K562 (cell line): ENCODE measurements around the gene USF2. TPM values are rescaled to one million over a fixed set of nuclear protein-coding genes. Genes with fewer than 3 reads are reported as not detected.

Source experiments
- ATAC-seq: fragments of 200-7000 bp; cut with Tn5 transposase; 3 replicates; pipeline ENCODE4 v1.9.1; 2020; ENCODE audit warnings: moderate library complexity
- BruUV-seq: library from RNA; stranded (reverse); fragments of 400-500 nt; replicated peaks from 2 replicates; lab custom pipeline; 2021; lab: Mats Ljungman, UMichigan
- CTCF ChIA-PET: fragments of 300-600 bp; formaldehyde crosslinking; extraction: SDS; loops from one replicate; lab custom pipeline; 2021; ENCODE audit warnings: low intra/inter-chr PET ratio; lab: Yijun Ruan, JAX
- POLR2A ChIA-PET: fragments of 300-600, 350-650 bp; sonication (Branson Sonifier 250); formaldehyde crosslinking; extraction: SDS; loops from one replicate; lab custom pipeline; 2021; ENCODE audit warnings: antibody characterized with exemption, inconsistent platforms; lab: Yijun Ruan, JAX
- DNase-seq, 4 experiments: peaks; one replicate each; pipeline versions ENCODE4 v3.0.0 to v3.0.0-alpha.2; 2011 to 2018; ENCODE audit warnings: low spot score in 3 of 4, mixed read lengths in 3 of 4; ENCODE audit errors: extremely low read depth in 1 of 4
- FAIRE-seq: peaks from 2 replicates; lab custom pipeline; 2011; peaks lifted over from hg19 to GRCh38; lab: Jason Lieb, UNC
- H2AFZ ChIP-seq: 2 replicates; pipeline ENCODE4 v1.6.0; 2011; ENCODE audit warnings: low read depth, low read length, control low read depth, inconsistent platforms
- H3K27ac ChIP-seq: fragments of 200-600 bp; 3 replicates; pipeline ENCODE4 v1.8.0; 2011; ENCODE audit warnings: low read depth, mild to moderate bottlenecking, control low read depth, inconsistent platforms, low read length, moderate library complexity, mixed read lengths; ENCODE audit errors: extremely low read depth
- H3K27me3 ChIP-seq, 2 experiments: fragments of 300-600 bp in 1 of 2; 2 replicates in 1 of 2; 3 replicates in 1 of 2; pipeline versions ENCODE4 v1.6.0 to v1.8.0; 2011; ENCODE audit warnings: inconsistent platforms in 2 of 2, low read length in 2 of 2, mild to moderate bottlenecking in 1 of 2, mixed read lengths in 1 of 2, moderate library complexity in 1 of 2; ENCODE audit not compliant: control insufficient read depth in 2 of 2, insufficient read depth in 2 of 2
- H3K36me3 ChIP-seq: fragments of 300-600 bp; 3 replicates; pipeline ENCODE4 v1.8.0; 2011; ENCODE audit warnings: mild to moderate bottlenecking, low read length, inconsistent platforms; ENCODE audit not compliant: control insufficient read depth, insufficient read depth
- H3K4me1 ChIP-seq, 2 experiments: fragments of 200-600 bp in 1 of 2; replicated peaks in 1 of 2; 2 replicates in 1 of 2; 3 replicates in 1 of 2; pipeline versions ENCODE4 v1.5.1 to v1.8.0; 2011; ENCODE audit warnings: inconsistent platforms in 2 of 2, low read length in 2 of 2, mild to moderate bottlenecking in 1 of 2, mixed read lengths in 1 of 2, moderate library complexity in 1 of 2; ENCODE audit not compliant: control insufficient read depth in 2 of 2, insufficient read depth in 2 of 2
- H3K4me2 ChIP-seq: 2 replicates; pipeline ENCODE4 v1.6.1; 2011; ENCODE audit warnings: low read length, control low read depth, inconsistent platforms, mixed read lengths; ENCODE audit not compliant: insufficient read depth
- H3K4me3 ChIP-seq: fragments of 200-600 bp; sonication (generic), shearing (Covaris generic); 2 replicates; pipeline ENCODE4 v1.5.1; 2016; ENCODE audit warnings: control low read depth, inconsistent platforms
- H3K79me2 ChIP-seq: fragments of 200-600 bp; 3 replicates; pipeline ENCODE4 v1.8.0; 2011; ENCODE audit warnings: low read length, inconsistent platforms; ENCODE audit not compliant: control insufficient read depth, insufficient read depth
- H3K9ac ChIP-seq, 2 experiments: 2 replicates each; pipeline versions ENCODE4 v1.6.0 to v1.6.1; 2011; ENCODE audit warnings: low read depth in 2 of 2, low read length in 2 of 2, control low read depth in 1 of 2, inconsistent platforms in 1 of 2, mild to moderate bottlenecking in 1 of 2, mixed read lengths in 1 of 2; ENCODE audit not compliant: insufficient read depth in 1 of 2
- H3K9me1 ChIP-seq: one replicate; pipeline ENCODE4 v1.6.0; 2011; ENCODE audit warnings: inconsistent platforms, mild to moderate bottlenecking, low read length, moderate library complexity; ENCODE audit not compliant: control insufficient read depth, insufficient read depth
- H3K9me3 ChIP-seq: replicated peaks from 2 replicates; pipeline ENCODE4 v1.5.1; 2011; ENCODE audit warnings: low read depth, low read length, inconsistent platforms; ENCODE audit not compliant: control insufficient read depth, insufficient read depth
- H4K20me1 ChIP-seq: replicated peaks from 2 replicates; pipeline ENCODE4 v1.6.1; 2011; ENCODE audit warnings: low read length, inconsistent platforms, mixed read lengths; ENCODE audit not compliant: control insufficient read depth, insufficient read depth
- ADNP ChIP-seq: fragments of 200-800 bp; sonication (Bioruptor generic); IDR thresholded peaks from 2 replicates; pipeline ENCODE4 v1.6.1; 2016; ENCODE audit warnings: missing genetic modification characterization, missing compliant biosample characterization
- CBX1 ChIP-seq: sonication (generic); IDR thresholded peaks from 2 replicates; pipeline ENCODE4 v1.6.1; 2016; ENCODE audit warnings: antibody characterized with exemption, low read depth, mild to moderate bottlenecking
- DDX20 ChIP-seq: fragments of 450-650 bp; IDR thresholded peaks from 2 replicates; pipeline ENCODE4 v1.6.1; 2016; ENCODE audit warnings: missing genetic modification characterization, low read depth, mild to moderate bottlenecking, missing compliant biosample characterization, moderate library complexity
- DPF2 ChIP-seq: fragments of 450-650 bp; IDR thresholded peaks from 2 replicates; pipeline ENCODE4 v1.6.1; 2016
- ESRRA ChIP-seq: fragments of 450-650 bp; IDR thresholded peaks from 2 replicates; pipeline ENCODE4 v1.6.1; 2014; ENCODE audit warnings: low read depth, mild to moderate bottlenecking, moderate library complexity, borderline replicate concordance
- HDAC1 ChIP-seq, 2 experiments: fragments of 450-650 bp; IDR thresholded peaks; 2 replicates each; pipeline ENCODE4 v1.6.1; 2016 to 2017; ENCODE audit warnings: inconsistent platforms in 1 of 2, mild to moderate bottlenecking in 1 of 2, moderate library complexity in 1 of 2
- MAZ ChIP-seq, 2 experiments: fragments of 450-650 bp in 1 of 2; sonication (generic) in 1 of 2; formaldehyde crosslinking; IDR thresholded peaks in 1 of 2; conservative IDR thresholded peaks in 1 of 2; 2 replicates each; pipeline versions ENCODE4 v1.4.0 to v1.5.0; 2020; ENCODE audit warnings: mild to moderate bottlenecking in 1 of 2, missing genetic modification reagents in 1 of 2
- MTA3 ChIP-seq: fragments of 450-650 bp; formaldehyde crosslinking; IDR thresholded peaks from 2 replicates; pipeline ENCODE4 v1.6.1; 2017; ENCODE audit warnings: mild to moderate bottlenecking, borderline replicate concordance
- NFYB ChIP-seq: IDR thresholded peaks from 2 replicates; pipeline ENCODE4 v1.6.1; 2011; ENCODE audit warnings: mild to moderate bottlenecking, moderate library complexity; ENCODE audit not compliant: insufficient read length; ENCODE audit errors: extremely low read depth
- PTRF ChIP-seq: fragments of 450-650 bp; IDR thresholded peaks from 2 replicates; pipeline ENCODE4 v1.6.1; 2016; ENCODE audit warnings: mild to moderate bottlenecking, missing genetic modification characterization, missing compliant biosample characterization
- RBBP5 ChIP-seq: fragments of 200-600 bp; sonication (generic); IDR thresholded peaks from 2 replicates; pipeline ENCODE4 v1.6.1; 2012; ENCODE audit warnings: borderline replicate concordance, mild to moderate bottlenecking, low read length, control low read depth, inconsistent platforms; ENCODE audit not compliant: insufficient read depth, poor library complexity, severe bottlenecking
- RBFOX2 ChIP-seq: fragments of 200-400 bp; formaldehyde crosslinking; IDR thresholded peaks from 2 replicates; pipeline ENCODE4 v1.6.1; 2017; ENCODE audit warnings: low read depth, mild to moderate bottlenecking, low read length, moderate library complexity
- RBM39 ChIP-seq: fragments of 200-400 bp; formaldehyde crosslinking; optimal IDR thresholded peaks from 2 replicates; pipeline ENCODE3; 2018; ENCODE audit warnings: low read depth, low read length
- RNF2 ChIP-seq: sonication (generic); IDR thresholded peaks from 2 replicates; pipeline ENCODE4 v1.6.1; 2016
- YY1 ChIP-seq, 3 experiments: IDR thresholded peaks; 2 replicates each; pipeline ENCODE4 v1.6.1; 2011; ENCODE audit warnings: low read length in 2 of 3, mild to moderate bottlenecking in 2 of 3, moderate library complexity in 2 of 3, borderline replicate concordance in 1 of 3, control low read depth in 1 of 3, low read depth in 1 of 3; ENCODE audit not compliant: insufficient read depth in 3 of 3, insufficient replicate concordance in 2 of 3, control insufficient read depth in 1 of 3, insufficient read length in 1 of 3; ENCODE audit errors: extremely low read depth in 1 of 3
- ZNF584 ChIP-seq: fragments of 200-800 bp; sonication (Bioruptor generic); IDR thresholded peaks from 2 replicates; pipeline ENCODE4 v1.6.1; 2016; ENCODE audit warnings: low read depth, mild to moderate bottlenecking, missing genetic modification characterization, missing compliant biosample characterization
- ZNF586 ChIP-seq: fragments of 450-650 bp; formaldehyde crosslinking; conservative IDR thresholded peaks from 2 replicates; pipeline ENCODE4 v1.4.0; 2020; ENCODE audit warnings: mild to moderate bottlenecking, moderate library complexity
- ZNF717 ChIP-seq: fragments of 250-450 bp; sonication (Bioruptor Pico); IDR thresholded peaks from 2 replicates; pipeline ENCODE4 v1.5.0; 2021
- WGBS: fragments of 100-300 bp; shearing (Covaris generic); methylation state at CpG from one replicate; pipeline ENCODE4 v1.1.6; 2016; ENCODE audit warnings: low coverage, mixed read lengths; ENCODE audit not compliant: insufficient coverage; ENCODE audit errors: missing lambda C conversion rate; 5-methylcytosine and 5-hydroxymethylcytosine counted together
- in situ Hi-C: fragments of 300-500 bp; cut with MboI; formaldehyde crosslinking; loops from 4 replicates; pipeline ENCODE4 v1.15.0; 2018; ENCODE audit warnings: inconsistent platforms, mixed read lengths
- intact Hi-C: fragments of 100-400 bp; cut with micrococcal nuclease; formaldehyde crosslinking; loops from 2 replicates; pipeline ENCODE4 v1.14.2; 2022
- polyA plus RNA-seq, 8 experiments: library from polyadenylated mRNA; depleted of rRNA in 4 of 8; stranded (reverse) in 5 of 8; unstranded in 3 of 8; fragments of >200 nt; fragmentation: Nextera tagmentation in 2 of 8; fragmentation: Illumina TruSeq in 1 of 8; extraction: Ambion mirVana in 2 of 8; extraction: Trizol in 1 of 8; gene quantifications; 2 replicates each; pipeline versions ENCODE4 v1.2.1 to v1.2.3, GENCODE V29; 2011 to 2014; ENCODE audit warnings: inconsistent platforms in 1 of 8, missing spikeins in 1 of 8
- total RNA-seq, 7 experiments: library from RNA; depleted of rRNA in 6 of 7; stranded (reverse); fragments of >200 nt in 6 of 7; fragmentation: Illumina TruSeq in 2 of 7; extraction: Trizol in 2 of 7; gene quantifications; 2 replicates each; pipeline versions ENCODE4 v1.2.1 to v1.2.3, GENCODE V29; 2011 to 2021; ENCODE audit warnings: low replicate concordance in 1 of 7
- TF ChIP-seq, protein P1 (sequence below): sonication (generic); formaldehyde crosslinking; IDR thresholded peaks from 2 replicates; pipeline ENCODE4 v1.9.0; 2022; ENCODE audit warnings: mild to moderate bottlenecking, missing genetic modification reagents
- TF ChIP-seq, protein P2 (sequence below): fragments of 450-650 bp; IDR thresholded peaks from 2 replicates; pipeline ENCODE4 v1.7.0; 2016; ENCODE audit warnings: borderline replicate concordance

Gene USF2
- total and polyA plus RNA-seq, 9 of the 15 experiments (the other 6 are each of a cell fraction or from before 2014, with no cell fraction given) = 0.27 to 93.7 (median 58.4) TPM

DNA sequence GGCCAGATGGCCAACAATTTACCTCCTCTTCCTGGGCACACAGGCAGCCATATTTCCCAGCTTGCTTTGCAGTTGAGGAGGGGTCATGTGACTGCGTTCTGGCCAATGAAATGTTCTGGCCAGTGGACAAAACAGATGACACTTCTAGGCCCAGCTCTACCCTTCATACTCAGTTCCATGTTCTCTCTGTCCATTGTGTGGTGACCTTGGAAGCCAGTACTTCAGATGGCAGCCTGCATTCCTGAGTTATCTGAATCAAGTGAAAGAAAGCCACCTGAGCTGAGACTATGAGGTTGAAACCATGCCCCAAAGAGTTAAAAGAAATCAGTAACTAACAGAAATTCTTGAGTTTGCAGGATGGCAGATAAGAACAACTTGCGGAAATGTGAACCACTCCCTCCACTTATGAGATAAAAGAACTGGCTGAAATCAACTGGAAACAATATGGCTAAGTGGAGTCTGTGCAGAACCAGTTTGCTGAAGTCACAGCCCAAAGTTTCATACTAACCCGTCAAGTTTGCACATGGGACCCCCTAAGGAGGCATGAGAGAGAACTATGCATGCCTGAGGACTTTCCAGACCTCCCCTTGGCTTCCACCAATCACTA lies 48.3 kb upstream of the USF2 start:
- 2% methylated on average over 3 of the region's 3 CpGs for WGBS
- intact Hi-C loops (loop anchor here (2.0 kb wide), 1 partner anchor 28 kb away; the partner anchor contains the start of gene LSR), in situ Hi-C loops (no loop called here)
- ATAC-seq (peak; percentile 72), DNase-seq (peak; percentile 53 to 85 (median 68)), FAIRE-seq (peak; percentile 95)
- H3K27me3 ChIP-seq = no peaks in the 10 kb centered on the region
- H3K9ac ChIP-seq = peak overlapping the region in 1 of 2 experiments; percentile 24; a peak in 1 of 4 replicates
- POLR2A ChIA-PET = interaction anchor here (0.5 to 1.2 kb wide), 4 partner anchors 10 to 157 kb away, joined by 3 to 4 read pairs (median 4); no protein-coding TSS in a partner anchor
- H2AFZ ChIP-seq = peak overlapping the region; percentile 64
- peak overlapping the region; percentile 49 for H3K4me2 ChIP-seq
- no peak overlapping the region for H3K4me3 ChIP-seq
- H3K4me1 ChIP-seq = peaks cover 18 to 23% of the 10 kb centered on the region in 2 experiments
- H4K20me1 ChIP-seq = no peaks in the 10 kb centered on the region
- H3K27ac ChIP-seq = peak overlapping the region; percentile 71
- CTCF ChIA-PET = no interaction called here
- no peaks in the 10 kb centered on the region for H3K9me1 ChIP-seq
- no peaks in the 10 kb centered on the region for H3K79me2 ChIP-seq
- BruUV-seq = no TSS peak
- no peaks in the 10 kb centered on the region for H3K36me3 ChIP-seq
- H3K9me3 ChIP-seq = peaks cover 33% of the 10 kb centered on the region
- TF ChIP-seq RBBP5 = peak; percentile 69
- TF ChIP-seq ADNP = peak; percentile 12; the same call in 1 of the 2 replicates
- peak; percentile 85; the same call in 1 of the 2 replicates for TF ChIP-seq MTA3
- TF ChIP-seq CBX1 = peak; percentile 79
- peak; percentile 88 for TF ChIP-seq ESRRA
- TF ChIP-seq HDAC1 (IDR thresholded peaks at IDR 0.05) = peak; percentile 69 to 95
- peak; percentile 39 to 91 (median 75) for TF ChIP-seq YY1 (IDR thresholded peaks at IDR 0.05; ENCODE audit: borderline replicate concordance in 1 of 3, control insufficient read depth in 1 of 3, extremely low read depth in 1 of 3, insufficient read depth in 3 of 3, insufficient read length in 1 of 3, insufficient replicate concordance in 2 of 3, low read depth in 1 of 3, low read length in 2 of 3)
- no peak for TF ChIP-seq RBFOX2
- peak; percentile 57; the same call in 1 of the 2 replicates for TF ChIP-seq PTRF (tag)
- TF ChIP-seq, protein P1, sequence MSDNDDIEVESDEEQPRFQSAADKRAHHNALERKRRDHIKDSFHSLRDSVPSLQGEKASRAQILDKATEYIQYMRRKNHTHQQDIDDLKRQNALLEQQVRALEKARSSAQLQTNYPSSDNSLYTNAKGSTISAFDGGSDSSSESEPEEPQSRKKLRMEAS (CRISPR knock-in tag) = no peak
- peak; percentile 93 for TF ChIP-seq NFYB
- TF ChIP-seq ZNF586 (CRISPR knock-in tag) = no peak
- peak; percentile 96 for TF ChIP-seq DPF2
- TF ChIP-seq RNF2 = peak; percentile 90
- TF ChIP-seq, protein P2, sequence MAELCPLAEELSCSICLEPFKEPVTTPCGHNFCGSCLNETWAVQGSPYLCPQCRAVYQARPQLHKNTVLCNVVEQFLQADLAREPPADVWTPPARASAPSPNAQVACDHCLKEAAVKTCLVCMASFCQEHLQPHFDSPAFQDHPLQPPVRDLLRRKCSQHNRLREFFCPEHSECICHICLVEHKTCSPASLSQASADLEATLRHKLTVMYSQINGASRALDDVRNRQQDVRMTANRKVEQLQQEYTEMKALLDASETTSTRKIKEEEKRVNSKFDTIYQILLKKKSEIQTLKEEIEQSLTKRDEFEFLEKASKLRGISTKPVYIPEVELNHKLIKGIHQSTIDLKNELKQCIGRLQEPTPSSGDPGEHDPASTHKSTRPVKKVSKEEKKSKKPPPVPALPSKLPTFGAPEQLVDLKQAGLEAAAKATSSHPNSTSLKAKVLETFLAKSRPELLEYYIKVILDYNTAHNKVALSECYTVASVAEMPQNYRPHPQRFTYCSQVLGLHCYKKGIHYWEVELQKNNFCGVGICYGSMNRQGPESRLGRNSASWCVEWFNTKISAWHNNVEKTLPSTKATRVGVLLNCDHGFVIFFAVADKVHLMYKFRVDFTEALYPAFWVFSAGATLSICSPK = no peak
- no peak for TF ChIP-seq ZNF717 (CRISPR knock-in tag)
- TF ChIP-seq DDX20 = peak; percentile 70
- peak; percentile 18 to 46; a peak in 1 of 4 replicates for TF ChIP-seq MAZ (CRISPR knock-in tag; conservative IDR thresholded peaks at IDR 0.05 in 1 of 2, IDR thresholded peaks at IDR 0.05 in 1 of 2)
- TF ChIP-seq ZNF584 (CRISPR knock-in tag) = peak; percentile 61; the same call in 1 of the 2 replicates
- no peak for TF ChIP-seq RBM39
